Endothelial cell of umbilical vein (primary cell): ENCODE measurements around the gene ITGB3. TPM values are rescaled to one million over a fixed set of nuclear protein-coding genes. Genes with fewer than 3 reads are reported as not detected.
A peak's percentile ranks its signal among the peaks of the same experiment; 100 is the strongest.

ENCODE experiments used
- BruUV-seq: library from RNA; stranded (reverse); fragments of 400-500 nt; replicated peaks from 2 replicates; lab custom pipeline; 2021; lab: Mats Ljungman, UMichigan
- CTCF ChIA-PET: fragments of 300-600, 350-600 bp; sonication (Branson Sonifier 250); formaldehyde crosslinking; loops from one replicate; lab custom pipeline; 2021; ENCODE audit warnings: antibody characterized with exemption, inconsistent platforms; lab: Charles Lee
- POLR2A ChIA-PET: fragments of 300-600, 350-600 bp; sonication (Branson Sonifier 250); formaldehyde crosslinking; loops from one replicate; lab custom pipeline; 2021; ENCODE audit warnings: antibody characterized with exemption, inconsistent platforms; lab: Charles Lee
- DNase-seq: peaks from one replicate; pipeline ENCODE4 v3.0.0-alpha.2; 2011; ENCODE audit warnings: low read depth, low spot score
- FAIRE-seq: peaks from 2 replicates; lab custom pipeline; 2011; peaks lifted over from hg19 to GRCh38; lab: Jason Lieb, UNC
- H2AFZ ChIP-seq: 2 replicates; pipeline ENCODE4 v1.6.0; 2012; ENCODE audit warnings: low read depth, low read length, control low read depth, inconsistent platforms
- H3K27ac ChIP-seq: 2 replicates; pipeline ENCODE4 v1.5.1; 2011; ENCODE audit warnings: low read depth, mild to moderate bottlenecking, control low read depth, low read length, moderate library complexity; ENCODE audit not compliant: insufficient read depth
- H3K27me3 ChIP-seq, 2 experiments: 2 replicates each; pipeline versions ENCODE4 v1.6.0 to v1.6.1; 2011; ENCODE audit warnings: low read length in 2 of 2, mixed read lengths in 1 of 2; ENCODE audit not compliant: control insufficient read depth in 2 of 2, insufficient read depth in 2 of 2
- H3K36me3 ChIP-seq, 2 experiments: 2 replicates in 1 of 2; 3 replicates in 1 of 2; pipeline ENCODE4 v1.5.1; 2011; ENCODE audit warnings: low read length in 2 of 2, mild to moderate bottlenecking in 1 of 2, moderate library complexity in 1 of 2; ENCODE audit not compliant: control insufficient read depth in 2 of 2, insufficient read depth in 2 of 2; ENCODE audit errors: extremely low read depth in 1 of 2
- H3K4me1 ChIP-seq: 3 replicates; pipeline ENCODE4 v1.5.1; 2011; ENCODE audit warnings: mild to moderate bottlenecking, low read length; ENCODE audit not compliant: control insufficient read depth, insufficient read depth; ENCODE audit errors: extremely low read depth
- H3K4me2 ChIP-seq: 2 replicates; pipeline ENCODE4 v1.6.1; 2011; ENCODE audit warnings: low read length, control low read depth, mixed read lengths; ENCODE audit not compliant: insufficient read depth
- H3K4me3 ChIP-seq, 3 experiments: fragments of 200-600 bp in 1 of 3; sonication (generic), shearing (Covaris generic) in 1 of 3; replicated peaks in 1 of 3; 2 replicates each; pipeline ENCODE4 v1.5.1; 2011 to 2016; ENCODE audit warnings: control low read depth in 3 of 3, low read length in 3 of 3, mild to moderate bottlenecking in 2 of 3, inconsistent platforms in 1 of 3, low read depth in 1 of 3, moderate library complexity in 1 of 3; ENCODE audit not compliant: insufficient read depth in 1 of 3
- H3K79me2 ChIP-seq: 2 replicates; pipeline ENCODE4 v1.6.0; 2012; ENCODE audit warnings: low read length, inconsistent platforms; ENCODE audit not compliant: control insufficient read depth, insufficient read depth
- H3K9ac ChIP-seq: replicated peaks from 2 replicates; pipeline ENCODE3; 2011; ENCODE audit warnings: low read length, control low read depth; ENCODE audit not compliant: insufficient read depth; ENCODE audit errors: extremely low read depth
- H3K9me1 ChIP-seq: replicated peaks from 3 replicates; pipeline ENCODE4 v1.6.0; 2011; ENCODE audit warnings: mild to moderate bottlenecking, low read length; ENCODE audit not compliant: control insufficient read depth, insufficient read depth; ENCODE audit errors: extremely low read depth
- H3K9me3 ChIP-seq: replicated peaks from 2 replicates; pipeline ENCODE4 v1.5.1; 2012; ENCODE audit warnings: low read length, inconsistent platforms; ENCODE audit not compliant: control insufficient read depth, insufficient read depth
- H4K20me1 ChIP-seq: replicated peaks from 2 replicates; pipeline ENCODE3; 2011; ENCODE audit warnings: mild to moderate bottlenecking, low read length; ENCODE audit not compliant: control insufficient read depth, insufficient read depth; ENCODE audit errors: extremely low read depth
- CTCF ChIP-seq, 2 donors: IDR thresholded peaks; 1 replicate in 1 of 2; 2 replicates in 1 of 2; pipeline ENCODE4 v1.5.1; 2011; ENCODE audit warnings: low read length in 2 of 2, mild to moderate bottlenecking in 2 of 2, moderate library complexity in 2 of 2, control low read depth in 1 of 2, inconsistent platforms in 1 of 2, low read depth in 1 of 2; ENCODE audit not compliant: insufficient read depth in 1 of 2; ENCODE audit errors: extremely low read depth in 1 of 2
- EZH2 ChIP-seq: IDR thresholded peaks from 2 replicates; pipeline ENCODE4 v1.6.1; 2012; ENCODE audit warnings: borderline replicate concordance, low read depth, mild to moderate bottlenecking, moderate library complexity, low read length, inconsistent platforms; ENCODE audit not compliant: severe bottlenecking
- FOS ChIP-seq: IDR thresholded peaks from 2 replicates; pipeline ENCODE4 v1.6.1; 2011; ENCODE audit warnings: mild to moderate bottlenecking, low read length, moderate library complexity, borderline replicate concordance; ENCODE audit not compliant: insufficient read depth
- GATA2 ChIP-seq: IDR thresholded peaks from 2 replicates; pipeline ENCODE4 v1.7.0; 2011; ENCODE audit warnings: low read depth, mild to moderate bottlenecking, moderate library complexity, mixed read lengths, low read length; ENCODE audit not compliant: insufficient read length, insufficient read depth
- JUN ChIP-seq: IDR thresholded peaks from 2 replicates; pipeline ENCODE4 v1.6.1; 2011; ENCODE audit warnings: borderline replicate concordance, low read depth; ENCODE audit not compliant: insufficient read length, insufficient read depth
- MAX ChIP-seq: IDR thresholded peaks from 2 replicates; pipeline ENCODE4 v1.6.1; 2011; ENCODE audit not compliant: insufficient read depth, insufficient read length
- MYC ChIP-seq: IDR thresholded peaks from one replicate; pipeline ENCODE4 v1.6.1; 2011; ENCODE audit warnings: mild to moderate bottlenecking, low read depth, low read length
- POLR2A ChIP-seq: IDR thresholded peaks from 2 replicates; pipeline ENCODE4 v1.6.1; 2012; ENCODE audit warnings: low read depth, mild to moderate bottlenecking, control low read depth, low read length
- POLR2AphosphoS5 ChIP-seq: IDR thresholded peaks from 2 replicates; pipeline ENCODE4 v1.6.1; 2012; ENCODE audit warnings: low read depth, mild to moderate bottlenecking, control low read depth, low read length, moderate library complexity; ENCODE audit not compliant: insufficient read depth
- dilution Hi-C: fragments of 300-500 bp; cut with MboI; formaldehyde crosslinking; loops from one replicate; pipeline ENCODE4 v1.15.0; 2019; ENCODE audit warnings: low sequenced_read_pairs; ENCODE audit not compliant: extremely low pct_ligation_motif_present
- intact Hi-C: fragments of 100-400 bp; cut with micrococcal nuclease; formaldehyde crosslinking; loops from one replicate; pipeline ENCODE4 v1.10.0; 2022
- polyA plus RNA-seq, 4 experiments: library from polyadenylated mRNA; depleted of rRNA in 3 of 4; stranded (reverse) in 3 of 4; unstranded in 1 of 4; fragments of >200 nt; gene quantifications; 2 replicates each; pipeline versions ENCODE4 v1.2.1 to v1.2.3, GENCODE V29; 2011 to 2012; ENCODE audit warnings: missing spikeins in 1 of 4
- total RNA-seq: library from RNA; stranded (reverse); gene quantifications from 2 replicates; pipeline ENCODE4 v1.2.3, GENCODE V29; 2021

Gene ITGB3
- total and polyA plus RNA-seq, 2 donors (not counting 3 experiments of a cell fraction or from before 2014, with no cell fraction given): 55.8 to 60.0 TPM

- TF ChIP-seq JUN (no peak), CTCF (IDR thresholded peaks at IDR 0.05; ENCODE audit: extremely low read depth in 1 of 2, insufficient read depth in 1 of 2, low read depth in 1 of 2, low read length in 2 of 2) (no peak), FOS (no peak), POLR2AphosphoS5 (no peak), MYC (no peak), EZH2 (no peak), GATA2 (no peak), MAX (no peak), POLR2A (no peak)
- BruUV-seq: no TSS peak
- Histone ChIP-seq H3K9me3 (no peaks in the 10 kb centered on the region), H3K4me2 (peak overlapping the region; percentile 55), H3K79me2 (peaks cover 41% of the 10 kb centered on the region), H3K27me3 (no peaks in the 10 kb centered on the region), H2AFZ (no peak overlapping the region), H3K4me1 (peaks cover 38% of the 10 kb centered on the region), H3K9me1 (no peaks in the 10 kb centered on the region), H3K9ac (peak overlapping the region; percentile 53), H3K36me3 (no peaks in the 10 kb centered on the region), H4K20me1 (no peaks in the 10 kb centered on the region), H3K4me3 (peak overlapping the region; percentile 61 to 87 (median 68)), H3K27ac (peak overlapping the region; percentile 21)
- ChIA-PET CTCF (interaction anchor here (1.0 to 4.3 kb wide), 7 partner anchors 13 to 61 kb away, joined by 3 to 22 read pairs (median 3); no protein-coding TSS in a partner anchor), POLR2A (no interaction called here)
- no peak for DNase-seq
- intact Hi-C loops (no loop called here), dilution Hi-C loops (no loop called here)
- FAIRE-seq: peak; percentile 74
Observed at GRCh38 chr17:47254403-47254943, 846 bp downstream of the ITGB3 start.
